Measurements from ENCODE around the gene HACD3.

GRCh38 chr15:65558336-65558735 is 28.1 kb downstream of the HACD3 start:
- no peak for TF ChIP-seq CTCF (IDR thresholded peaks at IDR 0.05)
- no peak for TF ChIP-seq POLR2A (IDR thresholded peaks at IDR 0.05)
- TF ChIP-seq POLR2AphosphoS5 (IDR thresholded peaks at IDR 0.05; ENCODE audit: insufficient read depth in 1 of 2, low read depth in 1 of 2), result no peak
